AG04450 (cell line): ENCODE data around the gene SCAF8. TPM values are rescaled to one million over a fixed set of nuclear protein-coding genes. Genes with fewer than 3 reads are reported as not detected.
"Not testable (repeated sequence)": the region's sequence is repeated elsewhere in the genome, so short reads cannot be mapped to it uniquely, and the experiment has no call there.

Experiments used
- CTCF ChIA-PET: fragments of 300-600, 350-600 bp; formaldehyde crosslinking; extraction: SDS; loops from one replicate; lab custom pipeline; 2022; ENCODE audit warnings: antibody characterized with exemption, inconsistent platforms; lab: Charles Lee
- POLR2A ChIA-PET: fragments of 350-600 bp; formaldehyde crosslinking; extraction: SDS; loops from one replicate; lab custom pipeline; 2021; ENCODE audit warnings: antibody characterized with exemption, inconsistent platforms; lab: Yijun Ruan, JAX
- DNase-seq: peaks from one replicate; pipeline ENCODE4 v3.0.0-alpha.2; 2011; ENCODE audit warnings: low read depth, low spot score
- H3K27ac ChIP-seq: one replicate; pipeline ENCODE4 v1.5.1; 2012; ENCODE audit warnings: low read depth, low read length, control low read depth
- H3K27me3 ChIP-seq: one replicate; pipeline ENCODE4 v1.6.0; 2012; ENCODE audit warnings: low read length; ENCODE audit not compliant: control insufficient read depth, insufficient read depth
- H3K4me3 ChIP-seq: 2 replicates; pipeline ENCODE4 v1.5.1; 2011; ENCODE audit warnings: mild to moderate bottlenecking, low read depth, low read length, control low read depth
- H3K9me3 ChIP-seq: 2 replicates; pipeline ENCODE4 v1.5.1; 2012; ENCODE audit warnings: low read length; ENCODE audit not compliant: control insufficient read depth, insufficient read depth
- CTCF ChIP-seq: IDR thresholded peaks from 2 replicates; pipeline ENCODE4 v1.5.1; 2011; ENCODE audit warnings: low read depth, low read length, control low read depth, inconsistent platforms
- polyA plus RNA-seq: library from polyadenylated mRNA; depleted of rRNA; stranded (reverse); fragments of >200 nt; gene quantifications from 2 replicates; pipeline ENCODE4 v1.2.3, GENCODE V29; 2011

SCAF8 gene
- polyA plus RNA-seq, 1 experiment = 29.2 TPM

- no peak for DNase-seq
- no peaks in the 10 kb centered on the region for H3K27me3 ChIP-seq
- no peak overlapping the region for H3K4me3 ChIP-seq
- CTCF ChIA-PET = no interaction called here
- no peak for TF ChIP-seq CTCF
- POLR2A ChIA-PET = interaction anchor here (0.6 kb wide), 2 partner anchors 12 to 420 kb away, joined by 3 to 5 read pairs; no protein-coding TSS in a partner anchor
- H3K9me3 ChIP-seq = no peaks in the 10 kb centered on the region
- H3K27ac ChIP-seq = no peak overlapping the region
These were observed 35.1 kb downstream of the SCAF8 start for GRCh38 chr6:154768280-154768679.

- no peak overlapping the region for H3K27ac ChIP-seq
- ChIA-PET POLR2A (no interaction called here), CTCF (no interaction called here)
- H3K9me3 ChIP-seq = no peaks in the 10 kb centered on the region
- no peak overlapping the region for H3K4me3 ChIP-seq
- H3K27me3 ChIP-seq = no peaks in the 10 kb centered on the region
- TF ChIP-seq CTCF = no peak
- DNase-seq = no peak
These were observed 40.4 kb downstream of the SCAF8 start for GRCh38 chr6:154773610-154774089.

- DNase-seq, H3K27ac ChIP-seq, H3K4me3 ChIP-seq, H3K9me3 ChIP-seq, H3K27me3 ChIP-seq, POLR2A ChIA-PET: not testable (repeated sequence)
- CTCF ChIA-PET = interaction anchor here (1.1 to 1.3 kb wide), 2 partner anchors 28 to 103 kb away, joined by 3 to 4 read pairs; no protein-coding TSS in a partner anchor
These were observed 45.9 kb downstream of the SCAF8 start for GRCh38 chr6:154779157-154779556.

DNA sequence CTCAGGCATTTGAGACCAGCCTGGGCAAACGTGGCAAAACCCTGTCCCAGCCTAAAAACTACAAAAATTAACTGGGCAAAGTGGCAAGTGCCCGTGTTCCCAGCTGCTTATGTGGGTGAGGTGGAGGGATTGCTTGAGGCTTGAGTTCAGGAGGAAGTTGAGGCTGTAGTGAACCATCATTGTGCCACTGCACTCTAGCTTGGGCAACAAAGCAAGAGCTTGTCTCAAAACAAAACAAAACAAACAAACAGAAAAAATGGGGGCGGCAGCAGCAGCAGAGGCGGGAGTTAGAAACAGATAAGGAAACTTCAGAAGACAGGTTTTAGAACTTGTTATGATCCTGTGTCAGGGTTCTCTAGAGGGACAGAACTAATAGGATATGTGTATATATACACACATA, 49.0 kb downstream of the SCAF8 start:
- no peak for DNase-seq
- H3K9me3 ChIP-seq = no peaks in the 10 kb centered on the region
- H3K4me3 ChIP-seq = no peak overlapping the region
- CTCF ChIA-PET = no interaction called here
- no peak for TF ChIP-seq CTCF
- no peak overlapping the region for H3K27ac ChIP-seq
- H3K27me3 ChIP-seq = no peaks in the 10 kb centered on the region
- POLR2A ChIA-PET = no interaction called here

DNA sequence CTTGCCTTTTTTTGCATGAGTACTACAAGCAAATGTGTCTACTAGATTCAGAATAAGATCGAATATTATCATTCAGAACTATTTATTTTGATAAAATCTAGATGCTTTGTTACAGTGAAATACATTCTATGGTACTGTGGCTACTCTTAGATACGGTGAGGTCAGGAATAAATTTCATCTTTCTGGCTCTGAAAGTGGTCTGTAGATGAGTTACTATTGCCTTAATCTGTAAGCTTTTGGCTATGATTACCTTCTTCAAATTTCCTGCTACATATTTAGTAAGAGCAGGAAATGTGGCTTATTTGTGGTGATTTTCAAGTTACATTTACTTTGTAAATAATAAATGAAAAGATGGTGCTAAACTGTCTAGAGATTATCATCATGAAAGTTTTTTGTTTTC, 50.0 kb downstream of the SCAF8 start:
- POLR2A ChIA-PET = no interaction called here
- no peak for TF ChIP-seq CTCF

DNA sequence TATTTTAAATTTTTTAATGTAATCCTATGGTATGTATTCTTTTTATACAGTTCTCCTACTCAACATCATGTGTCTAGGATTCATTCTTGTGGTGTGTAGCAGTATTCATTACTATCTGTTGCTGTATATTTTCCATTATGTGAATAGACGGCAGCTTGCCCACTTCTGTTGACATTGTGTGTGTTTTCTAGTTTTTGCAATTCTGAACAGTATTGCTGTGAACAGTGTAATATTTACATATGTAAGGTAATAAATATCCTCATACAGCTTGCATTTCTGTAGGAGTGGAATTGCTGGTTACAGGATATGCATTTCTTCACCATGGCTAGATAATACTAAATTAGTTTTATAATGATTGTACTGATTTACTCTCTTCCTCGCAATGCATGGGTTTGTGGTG, 51.9 kb downstream of the SCAF8 start:
- H3K4me3 ChIP-seq = no peak overlapping the region
- no peak for TF ChIP-seq CTCF
- CTCF ChIA-PET = interaction anchor here (1.5 kb wide), 1 partner anchor 31 kb away, joined by 3 read pairs; no protein-coding TSS in a partner anchor
- POLR2A ChIA-PET = no interaction called here
- no peaks in the 10 kb centered on the region for H3K9me3 ChIP-seq
- no peaks in the 10 kb centered on the region for H3K27me3 ChIP-seq
- no peak for DNase-seq
- no peak overlapping the region for H3K27ac ChIP-seq

More for the DNA sequence above, 50.0 kb downstream of the SCAF8 start:
- no peak overlapping the region for H3K27ac ChIP-seq
- DNase-seq = no peak
- H3K9me3 ChIP-seq = no peaks in the 10 kb centered on the region
- H3K4me3 ChIP-seq = no peak overlapping the region
- CTCF ChIA-PET = interaction anchor here (1.1 kb wide), 1 partner anchor 12 kb away, joined by 4 read pairs; no protein-coding TSS in a partner anchor
- H3K27me3 ChIP-seq = no peaks in the 10 kb centered on the region
